ENCODE data around the gene TMA7.
"Not testable (repeated sequence)": the region's sequence is repeated elsewhere in the genome, so short reads cannot be mapped to it uniquely, and the experiment has no call there.

Gene TMA7

GRCh38 chr3:48459773-48460516 is 19.9 kb downstream of the TMA7 start:
- no peak overlapping the region for H3K27ac Mint-ChIP-seq
- H3K27me3 Mint-ChIP-seq = no peaks in the 10 kb centered on the region
- no peak overlapping the region for H3K4me3 Mint-ChIP-seq
- peaks cover 39% of the 10 kb centered on the region for H3K36me3 Mint-ChIP-seq (ENCODE audit: low read depth)
- no peaks in the 10 kb centered on the region for H3K4me1 Mint-ChIP-seq (ENCODE audit: low read depth)
- H3K9me3 Mint-ChIP-seq = no peaks in the 10 kb centered on the region

- Mint-ChIP-seq H3K4me1 (ENCODE audit: low read depth) (peaks cover 5% of the 10 kb centered on the region), H3K4me3 (no peak overlapping the region), H3K9me3 (no peaks in the 10 kb centered on the region), H3K27ac (no peak overlapping the region), H3K27me3 (no peaks in the 10 kb centered on the region), H3K36me3 (ENCODE audit: low read depth) (peaks cover 34% of the 10 kb centered on the region)
Observed at GRCh38 chr3:48460517-48460902, 20.5 kb downstream of the TMA7 start.

GRCh38 chr3:48461767-48462166 is 21.7 kb downstream of the TMA7 start:
- H3K4me3 Mint-ChIP-seq, H3K27ac Mint-ChIP-seq, H3K27me3 Mint-ChIP-seq, H3K9me3 Mint-ChIP-seq: not testable (repeated sequence)
- Mint-ChIP-seq H3K4me1 (ENCODE audit: low read depth) (peaks cover 13% of the 10 kb centered on the region), H3K36me3 (ENCODE audit: low read depth) (peaks cover 32% of the 10 kb centered on the region)

DNA sequence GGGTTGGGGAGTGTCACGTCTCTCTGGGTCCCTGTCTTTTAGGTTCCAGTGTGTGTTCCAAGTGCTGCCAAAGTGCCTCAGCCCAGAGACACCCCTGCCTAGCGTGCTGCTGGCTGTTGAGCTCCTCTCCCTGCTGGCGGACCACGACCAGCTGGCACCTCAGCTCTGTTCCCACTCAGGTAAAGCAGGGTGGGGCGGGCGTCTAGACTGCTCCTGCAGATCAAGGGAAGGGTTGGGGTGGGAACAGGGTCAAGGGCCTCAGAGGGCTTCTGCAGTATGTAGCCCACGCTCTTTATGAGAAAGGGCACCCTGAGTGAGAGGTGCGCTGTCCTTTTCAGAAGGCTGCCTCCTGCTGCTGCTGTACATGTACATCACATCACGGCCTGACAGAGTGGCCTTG is 23.6 kb downstream of the TMA7 start:
- Mint-ChIP-seq H3K36me3 (ENCODE audit: low read depth) (peaks cover 44% of the 10 kb centered on the region), H3K9me3 (no peaks in the 10 kb centered on the region), H3K27ac (peak overlapping the region; percentile 3), H3K27me3 (no peaks in the 10 kb centered on the region), H3K4me3 (no peak overlapping the region), H3K4me1 (ENCODE audit: low read depth) (peaks cover 31% of the 10 kb centered on the region)

GRCh38 chr3:48464713-48465221 is 24.7 kb downstream of the TMA7 start:
- H3K4me1 Mint-ChIP-seq (ENCODE audit: low read depth) = peaks cover 42% of the 10 kb centered on the region
- no peak overlapping the region for H3K4me3 Mint-ChIP-seq
- H3K9me3 Mint-ChIP-seq = no peaks in the 10 kb centered on the region
- H3K27me3 Mint-ChIP-seq = no peaks in the 10 kb centered on the region
- H3K27ac Mint-ChIP-seq = no peak overlapping the region
- peaks cover 43% of the 10 kb centered on the region for H3K36me3 Mint-ChIP-seq (ENCODE audit: low read depth)

GRCh38 chr3:48465237-48465530 is 25.1 kb downstream of the TMA7 start:
- Mint-ChIP-seq H3K36me3 (ENCODE audit: low read depth) (peaks cover 44% of the 10 kb centered on the region), H3K4me3 (no peak overlapping the region), H3K27me3 (no peaks in the 10 kb centered on the region), H3K27ac (peak overlapping the region; percentile 96), H3K9me3 (no peaks in the 10 kb centered on the region), H3K4me1 (ENCODE audit: low read depth) (peaks cover 46% of the 10 kb centered on the region)

GRCh38 chr3:48465531-48466378 is 25.7 kb downstream of the TMA7 start:
- peak overlapping the region; percentile 95 for H3K4me3 Mint-ChIP-seq
- no peaks in the 10 kb centered on the region for H3K9me3 Mint-ChIP-seq
- H3K4me1 Mint-ChIP-seq (ENCODE audit: low read depth) = peaks cover 52% of the 10 kb centered on the region
- H3K36me3 Mint-ChIP-seq (ENCODE audit: low read depth) = peaks cover 39% of the 10 kb centered on the region
- H3K27me3 Mint-ChIP-seq = no peaks in the 10 kb centered on the region
- H3K27ac Mint-ChIP-seq = peak overlapping the region; percentile 96

GRCh38 chr3:48466386-48467109 is 26.5 kb downstream of the TMA7 start:
- H3K36me3 Mint-ChIP-seq (ENCODE audit: low read depth) = peaks cover 32% of the 10 kb centered on the region
- peak overlapping the region; percentile 96 for H3K27ac Mint-ChIP-seq
- H3K4me1 Mint-ChIP-seq (ENCODE audit: low read depth) = peaks cover 55% of the 10 kb centered on the region
- peak overlapping the region; percentile 95 for H3K4me3 Mint-ChIP-seq
- no peaks in the 10 kb centered on the region for H3K27me3 Mint-ChIP-seq
- no peaks in the 10 kb centered on the region for H3K9me3 Mint-ChIP-seq

- H3K36me3 Mint-ChIP-seq (ENCODE audit: low read depth) = peaks cover 32% of the 10 kb centered on the region
- H3K4me1 Mint-ChIP-seq (ENCODE audit: low read depth) = peaks cover 55% of the 10 kb centered on the region
- no peaks in the 10 kb centered on the region for H3K27me3 Mint-ChIP-seq
- H3K9me3 Mint-ChIP-seq = no peaks in the 10 kb centered on the region
- peak overlapping the region; percentile 95 for H3K4me3 Mint-ChIP-seq
- peak overlapping the region; percentile 96 for H3K27ac Mint-ChIP-seq
Observed at GRCh38 chr3:48467110-48467454, 27.0 kb downstream of the TMA7 start.

DNA sequence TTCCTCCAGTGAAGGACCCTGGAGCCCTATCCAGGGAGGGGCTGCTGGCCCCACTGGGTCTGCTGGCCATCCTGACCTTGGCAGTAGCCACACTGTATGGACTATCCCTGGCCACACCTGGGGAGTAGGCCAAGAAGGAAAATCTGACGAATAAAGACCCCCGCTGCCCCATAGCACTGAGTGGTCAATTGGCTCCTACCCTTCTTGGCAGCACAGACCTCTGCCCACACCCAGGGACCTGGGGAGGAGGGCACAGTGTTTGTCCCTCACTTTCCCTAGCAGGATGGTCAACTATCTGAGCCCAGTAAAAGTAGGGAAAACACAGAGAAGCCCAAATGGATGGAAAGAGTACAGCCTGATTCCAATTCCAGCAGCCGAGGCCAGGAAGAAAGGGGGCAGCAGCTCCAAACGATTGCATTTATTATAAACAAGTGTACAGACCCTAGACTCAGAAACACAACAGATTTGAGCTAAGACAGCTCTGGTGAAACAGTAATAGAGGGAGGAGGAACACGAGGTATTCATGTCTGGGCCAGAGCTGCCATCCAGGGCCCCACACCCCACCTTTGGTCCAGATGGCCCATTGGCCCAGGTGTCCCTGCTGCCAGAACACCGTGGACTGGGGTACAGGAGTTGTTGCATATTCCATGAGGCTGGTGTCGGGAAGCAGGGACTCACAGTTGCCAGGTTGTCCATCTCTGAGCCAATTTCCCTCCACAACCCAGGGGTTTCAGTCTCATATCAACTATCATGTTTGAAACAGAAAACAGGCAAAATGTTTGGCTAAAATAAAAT is 27.6 kb downstream of the TMA7 start:
- Mint-ChIP-seq H3K36me3 (ENCODE audit: low read depth) (peaks cover 32% of the 10 kb centered on the region), H3K4me1 (ENCODE audit: low read depth) (peaks cover 56% of the 10 kb centered on the region), H3K9me3 (no peaks in the 10 kb centered on the region)

GRCh38 chr3:48468329-48468731 is 28.3 kb downstream of the TMA7 start:
- Mint-ChIP-seq H3K4me1 (ENCODE audit: low read depth) (peaks cover 63% of the 10 kb centered on the region), H3K27ac (peak overlapping the region; percentile 96), H3K36me3 (ENCODE audit: low read depth) (peaks cover 32% of the 10 kb centered on the region), H3K9me3 (no peaks in the 10 kb centered on the region), H3K4me3 (peak overlapping the region; percentile 95), H3K27me3 (no peaks in the 10 kb centered on the region)

More for the DNA sequence above, 27.6 kb downstream of the TMA7 start:
- Mint-ChIP-seq H3K27ac (peak overlapping the region; percentile 96), H3K27me3 (no peaks in the 10 kb centered on the region), H3K4me3 (peak overlapping the region; percentile 95)

GRCh38 chr3:48469046-48469915 is 29.2 kb downstream of the TMA7 start:
- H3K27ac Mint-ChIP-seq = peak overlapping the region; percentile 89
- no peaks in the 10 kb centered on the region for H3K27me3 Mint-ChIP-seq
- peak overlapping the region; percentile 59 for H3K4me3 Mint-ChIP-seq
- peaks cover 32% of the 10 kb centered on the region for H3K36me3 Mint-ChIP-seq (ENCODE audit: low read depth)
- H3K4me1 Mint-ChIP-seq (ENCODE audit: low read depth) = peaks cover 68% of the 10 kb centered on the region
- no peaks in the 10 kb centered on the region for H3K9me3 Mint-ChIP-seq

DNA sequence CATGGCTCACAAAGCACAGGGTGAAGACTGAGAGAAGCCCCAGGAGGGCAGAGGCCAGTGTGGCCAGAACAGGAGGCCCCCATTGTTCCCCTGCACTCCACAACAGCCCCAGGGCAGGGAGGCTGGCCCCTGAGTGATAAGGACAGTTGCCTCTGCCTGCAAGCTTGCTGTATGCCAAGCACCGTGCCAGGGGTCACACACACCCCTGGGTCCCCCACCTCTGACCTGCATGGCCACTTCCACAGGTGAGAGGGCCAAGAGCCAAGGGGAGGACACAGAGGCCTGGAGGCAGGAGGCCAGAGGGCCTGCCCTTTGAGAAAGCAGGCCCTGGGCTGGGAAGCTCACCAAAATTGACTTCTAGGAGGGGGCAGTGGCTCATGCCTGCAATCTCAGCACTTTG is 30.2 kb downstream of the TMA7 start:
- H3K4me3 Mint-ChIP-seq = peak overlapping the region; percentile 59
- H3K27ac Mint-ChIP-seq = peak overlapping the region; percentile 89
- no peaks in the 10 kb centered on the region for H3K9me3 Mint-ChIP-seq
- peaks cover 70% of the 10 kb centered on the region for H3K4me1 Mint-ChIP-seq (ENCODE audit: low read depth)
- H3K27me3 Mint-ChIP-seq = no peaks in the 10 kb centered on the region
- H3K36me3 Mint-ChIP-seq (ENCODE audit: low read depth) = peaks cover 32% of the 10 kb centered on the region

DNA sequence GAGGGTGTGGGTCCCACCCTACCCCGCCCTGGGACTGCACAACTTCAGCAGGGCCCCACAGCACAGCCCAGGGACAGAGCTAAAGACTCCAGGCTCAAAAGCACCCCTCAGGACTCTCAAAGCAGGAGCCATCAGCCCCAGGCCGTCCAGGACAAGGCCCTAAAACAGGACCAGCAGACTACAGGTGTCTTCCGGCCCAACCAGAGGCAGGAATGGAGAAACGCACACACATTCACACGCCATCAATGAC is 32.5 kb downstream of the TMA7 start:
- Mint-ChIP-seq H3K4me3 (peak overlapping the region; percentile 82), H3K4me1 (ENCODE audit: low read depth) (peaks cover 63% of the 10 kb centered on the region), H3K9me3 (no peaks in the 10 kb centered on the region), H3K36me3 (ENCODE audit: low read depth) (peaks cover 22% of the 10 kb centered on the region), H3K27ac (peak overlapping the region; percentile 88), H3K27me3 (no peaks in the 10 kb centered on the region)

Data from stimulated activated naive CD8-positive, alpha-beta T cell treated with anti-CD3 and anti-CD28 coated beads, Interleukin-15, Interleukin-2, amounts not matched to agents 100 ng/mL and 50 ng/mL, for 24 hours (primary cell).